GM21786 (cell line): ENCODE data around the gene CDC14B.
"Not testable (repeated sequence)": the region's sequence is repeated elsewhere in the genome, so short reads cannot be mapped to it uniquely, and the experiment has no call there.

Experiments used
- ATAC-seq: cut with Tn5 transposase; IDR thresholded peaks from one replicate; pipeline ENCODE4 v1.9.1; 2021; ENCODE audit not compliant: unreplicated experiment

CDC14B gene

DNA sequence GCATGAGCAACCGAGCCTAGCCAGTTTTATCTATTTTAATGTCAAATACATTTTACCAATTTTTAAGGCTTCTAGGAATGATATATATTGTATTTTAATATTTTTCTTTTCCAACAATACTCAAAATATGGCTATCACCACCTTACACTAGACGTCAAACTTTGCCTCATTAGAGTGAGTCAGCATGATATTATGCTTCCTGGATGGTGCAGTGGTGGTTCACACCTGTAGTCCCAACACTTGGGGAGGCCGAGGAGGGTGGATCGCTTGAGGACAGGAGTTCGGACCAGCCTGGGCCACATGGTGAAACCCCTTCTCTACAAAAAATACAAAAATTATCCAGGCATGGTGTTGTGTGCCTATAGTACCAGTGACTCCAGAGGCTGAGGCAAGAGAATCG lies 7.3 kb upstream of the CDC14B start:
- ATAC-seq, result no peak

DNA sequence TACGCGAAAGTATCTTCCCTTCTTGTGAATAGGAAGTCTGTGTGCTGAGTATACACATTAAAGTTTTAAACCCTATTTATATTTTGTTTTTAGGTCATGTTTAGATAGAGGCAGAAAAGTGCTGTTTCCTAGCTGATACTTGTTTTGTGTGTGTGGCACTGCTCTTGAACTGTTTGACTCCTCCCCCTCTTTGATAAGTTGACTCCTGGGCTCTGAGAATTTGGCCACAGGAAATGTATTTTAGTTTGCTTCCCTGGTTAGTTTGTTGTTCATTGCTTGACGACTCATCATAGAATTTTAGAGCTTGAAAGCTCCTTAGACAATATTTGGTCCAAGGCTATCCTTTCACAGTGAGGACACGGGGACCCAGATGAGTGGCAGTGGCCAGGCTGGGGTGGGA lies 2.0 kb upstream of the CDC14B start:
- no peak for ATAC-seq

DNA sequence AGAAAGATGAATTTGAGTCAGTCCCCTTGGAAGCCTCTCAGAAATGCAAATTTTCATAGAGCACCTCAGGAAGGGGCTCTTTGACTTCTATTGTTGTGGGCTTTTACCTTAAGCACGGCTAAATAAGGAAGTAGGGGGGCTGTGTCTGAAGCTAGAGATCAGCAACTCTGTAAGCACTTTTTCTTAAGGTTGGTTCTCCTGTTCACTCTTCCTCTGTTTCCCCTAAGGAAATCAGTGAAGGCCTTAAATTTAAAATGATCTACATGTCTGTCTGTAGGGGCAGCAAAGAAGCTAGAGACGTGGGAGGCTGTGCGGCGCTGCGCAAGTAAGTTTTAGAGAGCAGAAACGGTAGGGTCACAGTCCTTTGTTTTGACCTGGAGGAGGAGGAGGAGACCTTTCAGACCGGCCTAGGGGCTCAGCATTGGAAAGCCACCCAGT lies 1.2 kb upstream of the CDC14B start:
- ATAC-seq, result no peak

DNA sequence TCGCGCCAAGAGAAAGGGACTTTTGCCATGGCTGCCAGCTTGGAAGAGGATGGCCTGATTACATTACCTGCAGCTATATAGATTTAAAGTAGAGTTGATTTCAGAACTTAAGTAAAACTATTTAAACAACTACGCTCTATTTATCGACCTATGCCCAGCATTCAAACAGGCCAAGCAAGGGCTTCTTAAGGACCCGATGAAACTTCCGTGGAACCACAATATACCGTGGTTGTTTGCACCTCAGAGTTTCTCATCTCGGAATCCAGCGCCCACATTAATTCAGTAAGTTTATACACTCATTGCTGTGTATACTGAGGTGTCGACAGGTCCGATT lies 505 bp upstream of the CDC14B start:
- ATAC-seq, result no peak

DNA sequence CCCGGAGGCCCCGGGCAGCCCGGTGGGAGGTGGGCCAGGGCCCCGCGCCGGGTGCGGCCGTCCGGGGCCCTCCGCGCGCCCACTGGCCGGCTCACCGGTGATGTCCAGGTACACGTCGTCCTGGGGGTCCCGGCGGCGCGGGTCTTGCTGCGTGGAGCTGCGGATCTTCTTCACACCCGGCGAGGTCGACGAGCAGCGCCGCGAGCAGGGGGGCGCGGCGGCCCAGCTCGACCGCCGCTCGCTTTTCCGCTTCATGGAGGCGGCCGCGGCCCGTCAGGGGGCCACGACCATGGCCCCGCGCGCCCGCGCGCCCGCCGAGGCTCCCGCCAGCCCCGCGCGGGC lies 548 bp downstream of the CDC14B start:
- ATAC-seq, result no peak

DNA sequence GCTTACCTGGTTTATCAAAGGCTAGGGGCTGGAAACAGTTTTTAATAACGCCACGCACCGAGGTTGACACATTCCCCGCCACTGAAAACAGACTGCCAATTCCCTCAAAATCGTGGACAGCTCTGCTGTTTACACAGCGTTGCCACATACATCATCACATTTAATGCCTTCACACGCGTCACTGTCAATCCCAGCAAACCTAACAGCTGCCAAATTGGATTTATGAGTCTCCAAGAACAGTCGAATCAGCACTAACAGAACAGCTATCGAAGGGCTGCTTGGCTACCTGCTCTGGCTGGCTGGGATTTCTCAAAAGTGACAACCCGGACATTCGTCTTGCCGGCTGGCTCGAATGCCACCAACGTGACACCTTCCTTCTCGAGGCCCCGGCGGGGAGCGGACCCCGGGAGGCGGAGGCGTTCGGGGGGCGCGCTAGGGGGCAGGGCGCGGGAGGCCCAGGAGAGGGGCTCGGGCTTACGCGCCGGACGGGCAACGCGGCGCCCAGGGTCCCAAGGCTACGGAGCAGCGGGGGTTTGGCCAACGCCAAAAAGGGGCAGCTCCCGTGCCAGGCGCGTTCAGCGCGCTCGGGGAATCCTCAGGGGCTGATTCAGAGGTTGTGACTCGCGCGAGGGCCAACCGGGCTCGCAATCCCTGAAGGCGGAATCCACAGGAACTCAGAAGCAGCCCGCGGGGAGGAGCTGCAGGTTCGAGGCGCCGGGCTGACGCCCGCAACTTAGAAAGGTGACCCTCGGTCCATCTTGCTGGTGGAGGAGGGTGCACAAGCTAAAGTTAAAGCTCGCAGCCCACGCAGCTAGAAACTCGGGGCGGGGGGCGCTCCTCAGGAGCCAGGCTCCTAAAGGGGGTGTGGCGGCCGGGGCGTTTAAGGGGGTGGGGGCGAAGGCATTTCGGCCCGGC lies 1.2 kb downstream of the CDC14B start:
- no peak for ATAC-seq

DNA sequence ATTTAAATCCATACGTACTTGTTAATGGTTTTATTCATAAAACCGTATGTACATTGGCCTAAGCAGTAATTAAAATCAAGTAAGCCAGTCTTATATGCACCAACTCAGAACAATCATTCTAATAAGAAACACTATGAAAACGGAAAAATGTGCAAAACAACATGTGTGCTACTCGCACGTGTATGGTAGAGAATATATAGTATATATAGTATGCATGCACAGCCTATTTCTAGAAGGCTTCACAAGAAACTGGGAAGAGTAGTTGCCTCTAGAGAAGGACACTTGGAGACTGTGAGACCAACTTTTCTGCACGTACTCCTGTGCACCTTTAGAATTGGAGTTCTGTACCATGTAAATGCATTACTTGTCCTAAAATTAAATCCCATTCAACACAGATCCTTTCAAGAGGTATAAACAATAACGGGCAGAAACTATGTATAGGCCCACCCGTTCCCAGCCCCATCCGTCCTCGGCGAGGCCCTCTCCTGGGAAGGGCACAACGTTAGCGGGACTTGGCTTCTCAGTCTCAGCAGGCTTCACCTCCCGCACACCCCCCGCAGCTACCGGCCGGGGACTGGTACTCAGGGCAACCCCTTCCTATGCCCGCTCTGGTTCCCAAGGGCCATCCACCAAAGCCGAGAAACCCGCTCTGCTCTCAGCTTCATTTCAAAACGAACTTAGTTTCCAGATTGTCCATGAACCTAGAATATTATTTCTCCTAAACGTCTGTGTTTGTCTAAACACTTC lies 2.0 kb downstream of the CDC14B start:
- no peak for ATAC-seq

DNA sequence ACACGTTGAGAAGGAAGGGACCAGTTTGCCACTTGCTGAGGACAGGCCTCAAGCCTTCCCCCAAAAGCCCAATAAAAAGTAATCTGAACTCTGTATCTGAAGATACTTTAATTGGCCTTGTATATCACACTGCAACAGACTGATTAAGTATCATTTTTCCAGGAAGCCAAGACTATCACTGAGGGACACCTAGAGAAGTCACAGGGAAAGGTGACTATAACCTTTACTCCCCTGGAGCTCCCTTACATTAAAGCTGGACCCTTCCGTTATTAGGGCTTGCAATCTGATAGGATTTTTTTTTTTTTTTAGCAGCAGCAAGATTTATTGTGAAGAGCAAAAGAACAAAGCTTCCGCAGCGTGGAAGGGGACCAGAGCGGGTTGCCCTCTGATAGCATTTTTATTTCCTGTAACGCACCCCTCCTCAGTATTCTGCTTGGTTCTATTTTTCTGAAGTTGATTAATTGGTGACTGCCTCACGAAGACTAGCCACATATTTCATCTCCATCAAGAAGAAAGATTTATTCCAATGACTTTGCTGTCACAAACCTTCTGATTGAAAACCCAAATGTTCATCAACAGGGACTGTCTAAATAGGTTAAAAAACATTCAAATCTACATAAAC lies 2.7 kb downstream of the CDC14B start:
- no peak for ATAC-seq

DNA sequence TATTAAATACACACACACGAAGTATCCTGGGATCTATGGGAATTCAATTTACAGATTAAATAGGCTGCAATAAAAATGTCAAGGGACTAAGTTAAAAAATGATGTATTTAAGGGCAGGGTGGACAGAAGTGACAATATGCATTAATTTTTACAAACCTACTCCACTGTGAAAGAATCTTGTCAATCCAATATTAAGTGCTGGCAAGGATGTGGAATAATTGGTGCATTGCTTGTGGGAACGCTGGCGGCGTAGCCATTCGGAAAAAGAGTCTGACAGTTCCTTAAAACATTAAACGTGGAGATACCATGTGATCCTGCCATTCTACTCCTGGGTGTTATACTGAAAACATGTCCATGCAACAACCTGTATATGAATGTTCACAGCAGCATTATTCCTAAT lies 4.2 kb downstream of the CDC14B start:
- no peak for ATAC-seq

DNA sequence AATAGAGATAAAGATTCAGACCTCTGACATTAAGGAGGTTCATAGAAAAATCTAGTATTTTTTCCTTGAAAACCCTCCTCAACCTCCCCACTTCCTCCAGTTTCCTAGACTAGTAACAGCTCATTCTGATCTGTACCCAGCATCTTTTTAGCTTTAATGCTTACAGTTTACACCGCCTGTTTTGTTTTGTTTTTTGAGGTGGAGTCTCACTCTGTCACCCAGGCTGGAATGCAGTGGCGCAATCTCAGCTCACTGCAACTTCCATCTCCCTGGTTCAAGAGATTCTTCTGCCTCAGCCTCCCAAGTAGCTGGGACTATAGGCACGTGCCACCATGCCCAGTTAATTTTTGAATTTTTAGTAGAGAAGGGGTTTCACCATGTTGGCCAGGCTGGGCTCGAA lies 5.0 kb downstream of the CDC14B start:
- ATAC-seq, result not testable (repeated sequence)

DNA sequence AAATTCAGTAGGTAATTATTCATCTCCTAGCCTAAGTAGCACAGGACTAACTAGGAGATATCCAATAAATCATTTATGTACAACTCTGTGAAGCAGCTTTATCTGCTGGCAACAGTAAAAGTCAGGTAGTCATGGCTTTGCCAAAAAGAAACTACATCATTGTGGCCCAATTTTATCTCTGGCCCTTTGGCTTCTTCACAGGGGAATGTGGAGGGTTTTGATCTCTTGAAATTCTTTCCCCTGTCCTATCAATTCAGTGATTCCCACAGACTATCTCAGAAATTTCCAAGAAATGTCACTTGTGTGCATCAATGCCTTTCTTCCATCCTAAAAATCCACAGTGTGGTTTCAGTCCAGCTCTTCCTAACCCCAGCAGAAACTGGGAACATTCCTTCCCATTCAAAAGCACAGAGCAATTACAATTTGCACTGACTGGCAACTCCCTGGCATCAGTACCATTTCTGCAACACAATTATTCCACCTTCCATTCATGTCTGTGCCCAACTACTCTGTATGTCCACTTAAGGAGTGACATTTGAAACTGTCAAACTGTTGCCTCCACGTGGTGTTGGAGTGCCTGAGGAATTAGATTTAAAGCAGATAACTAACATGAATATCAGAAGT lies 6.6 kb downstream of the CDC14B start:
- no peak for ATAC-seq

DNA sequence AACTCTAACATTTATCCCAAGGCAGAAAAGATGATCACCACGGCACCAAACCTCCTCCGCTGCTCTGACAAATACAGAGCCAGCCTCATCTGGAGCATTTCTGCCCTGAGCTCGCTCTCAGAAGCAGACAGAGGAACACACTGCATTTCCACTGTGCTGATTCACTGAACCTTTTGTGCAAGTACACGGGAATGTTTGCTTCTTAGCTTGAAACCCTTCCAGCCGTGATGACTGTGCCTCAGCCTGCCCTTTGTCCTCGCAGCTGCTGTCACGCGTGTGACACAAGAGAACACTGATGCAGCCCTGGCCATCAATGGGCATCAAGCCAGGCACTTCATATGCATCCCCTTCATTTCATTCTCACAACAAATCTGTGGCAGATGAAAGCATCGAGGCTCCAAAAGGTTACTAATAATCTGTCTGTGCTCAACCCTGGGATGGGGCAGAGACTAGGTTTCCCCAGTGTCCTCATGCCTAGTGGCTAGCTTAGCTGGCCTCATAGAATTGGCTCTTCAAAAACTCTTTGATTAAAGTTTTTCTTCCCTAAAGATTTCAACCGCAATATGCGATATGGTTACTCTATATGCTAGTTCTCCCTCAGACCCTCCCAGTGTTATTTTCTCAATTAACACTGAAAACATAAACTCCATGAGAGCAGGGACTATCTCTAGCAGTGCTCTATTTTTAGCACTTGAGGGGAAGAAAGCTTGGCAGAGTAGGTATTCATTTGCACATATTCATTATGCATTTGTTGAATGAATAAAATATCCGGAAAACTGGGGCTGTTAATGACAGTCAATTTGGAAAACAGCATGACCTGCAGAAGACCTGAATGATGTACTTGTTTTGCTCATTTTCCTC lies 7.3 kb downstream of the CDC14B start:
- ATAC-seq, result no peak

DNA sequence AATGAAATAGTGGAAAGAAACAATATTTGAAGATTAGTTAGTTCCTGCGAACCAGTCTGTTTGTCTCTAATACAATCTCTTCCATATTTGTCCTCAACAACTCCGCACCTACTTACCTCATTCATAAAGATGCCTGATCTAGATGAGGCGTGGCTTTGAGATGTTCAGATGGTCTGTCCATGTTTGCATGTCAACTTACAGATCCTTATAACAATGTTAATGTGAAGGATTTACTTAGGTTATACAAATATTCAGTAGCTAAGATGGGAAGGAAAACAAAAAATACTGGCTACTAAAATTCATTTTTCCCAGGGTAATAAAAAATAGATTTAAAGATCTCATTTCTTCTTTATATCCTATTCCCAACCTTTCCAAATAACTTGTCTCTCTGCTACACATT lies 8.3 kb downstream of the CDC14B start:
- no peak for ATAC-seq

DNA sequence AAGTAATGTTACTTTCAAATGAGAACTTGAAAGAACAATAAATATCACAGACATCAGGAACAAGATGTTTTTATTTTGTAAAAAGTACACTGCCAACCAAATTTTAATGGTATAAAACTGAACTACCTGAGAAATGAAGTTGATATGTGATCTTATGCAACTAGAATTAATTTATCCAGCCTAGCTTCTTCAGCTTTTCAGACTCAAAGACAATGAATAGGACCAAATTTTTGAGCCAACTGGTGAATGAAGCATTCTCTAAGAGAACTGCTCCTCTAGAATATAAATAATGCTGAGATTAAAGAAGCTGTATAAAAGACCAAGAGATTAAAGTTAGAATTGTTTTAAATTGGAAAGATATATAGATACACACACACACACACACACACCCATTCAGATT lies 9.9 kb downstream of the CDC14B start:
- no peak for ATAC-seq

DNA sequence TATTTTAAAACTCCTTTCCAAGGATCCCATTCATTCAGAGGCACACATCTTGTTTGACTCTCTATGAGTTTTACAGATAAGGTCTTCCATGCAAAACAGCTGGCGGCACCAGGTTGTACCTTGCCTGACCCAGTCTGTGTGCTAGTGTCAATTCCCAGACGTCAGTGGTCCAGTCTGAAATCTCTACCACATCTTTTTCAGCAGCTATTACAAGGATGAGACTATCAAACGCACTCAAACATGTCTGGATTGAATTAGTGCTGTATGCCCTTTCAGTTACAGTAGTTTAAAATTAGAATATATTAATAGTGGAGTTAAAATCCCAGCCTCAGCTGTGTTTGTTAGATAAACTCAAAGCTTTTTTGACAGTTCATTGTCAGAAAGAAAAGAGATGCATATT lies 11.7 kb downstream of the CDC14B start:
- no peak for ATAC-seq

DNA sequence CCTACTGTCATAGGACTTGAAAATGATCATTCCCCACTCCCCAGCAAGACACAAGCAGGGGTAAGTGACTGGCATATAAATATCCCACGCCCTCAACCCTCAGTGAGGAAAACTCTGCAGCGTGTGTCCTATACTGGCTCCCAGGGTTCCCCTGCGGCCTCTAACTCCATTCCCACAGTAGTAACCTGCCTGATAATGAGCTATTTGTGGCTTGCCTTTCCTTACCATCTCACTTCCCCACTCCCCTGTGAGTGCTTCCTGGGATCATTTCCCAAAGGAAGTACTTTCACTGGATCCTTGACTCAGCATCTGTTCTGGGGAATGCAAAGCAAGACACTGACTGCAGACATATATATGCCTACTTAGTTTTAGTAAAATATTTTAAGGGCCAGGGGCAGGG lies 14.3 kb downstream of the CDC14B start:
- no peak for ATAC-seq

DNA sequence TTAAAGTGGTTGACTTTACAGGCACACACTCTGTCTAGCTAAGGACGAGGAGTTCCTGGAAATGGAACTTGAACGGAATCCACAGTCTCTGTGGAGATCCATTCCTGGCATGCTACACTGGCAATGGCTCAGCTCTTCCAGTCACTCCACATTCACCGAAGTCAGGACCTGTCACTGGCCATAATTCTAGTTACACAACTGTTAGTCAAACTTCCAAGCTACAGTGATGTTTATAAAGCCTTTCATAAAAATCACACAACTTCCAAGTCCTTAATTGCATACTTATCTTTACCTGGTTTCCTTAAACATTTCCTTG lies 15.7 kb downstream of the CDC14B start:
- no peak for ATAC-seq

DNA sequence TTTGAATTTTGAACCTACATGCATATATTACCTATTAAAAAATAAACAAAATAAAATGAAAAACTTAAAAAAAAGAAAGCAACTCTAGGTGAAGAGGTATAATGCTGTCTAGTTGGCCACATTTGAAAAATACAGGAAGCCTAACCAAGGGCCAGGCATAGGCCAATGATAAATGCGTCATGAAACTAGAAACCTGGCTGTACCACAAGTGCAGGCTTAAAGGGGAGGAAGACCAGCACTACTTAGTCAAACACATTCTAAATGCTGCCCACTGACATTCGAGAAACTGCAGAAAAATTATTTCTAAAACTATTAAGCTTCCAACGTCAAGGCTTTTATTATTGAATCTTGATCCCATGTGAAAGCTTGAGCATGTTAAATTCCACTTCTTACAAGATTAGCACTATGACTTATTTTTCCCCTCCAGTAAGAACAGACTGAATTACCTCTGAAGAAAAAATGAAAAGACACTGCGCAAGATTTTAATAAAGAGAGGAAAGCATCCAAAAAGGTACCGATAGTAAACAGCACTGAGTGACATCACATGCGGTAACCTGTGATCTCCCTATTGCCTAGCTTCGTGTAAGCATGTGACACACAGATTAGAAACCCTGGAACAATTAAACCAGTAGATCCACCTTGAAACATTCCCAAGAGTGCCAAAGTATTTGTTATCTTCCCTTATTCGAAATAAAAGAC lies 16.2 kb downstream of the CDC14B start:
- no peak for ATAC-seq

DNA sequence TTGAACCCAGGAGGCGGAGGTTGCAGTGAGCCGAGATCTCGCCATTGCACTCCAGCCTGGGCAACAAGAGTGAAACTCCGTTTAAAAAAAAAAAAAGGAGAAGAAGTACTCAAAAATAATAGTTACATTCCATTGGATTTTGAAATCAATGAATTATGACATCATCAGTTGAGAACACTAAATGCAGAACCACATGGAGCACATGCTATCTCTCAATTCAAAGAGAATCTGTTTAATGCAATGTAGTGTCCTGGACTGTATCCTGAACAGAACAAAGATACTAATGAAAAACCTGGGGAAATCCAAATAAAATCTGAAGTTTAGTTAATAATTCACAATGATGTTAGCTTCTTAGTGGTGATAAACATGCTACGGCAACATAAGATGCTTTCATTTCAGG lies 20.3 kb downstream of the CDC14B start:
- ATAC-seq, result no peak

DNA sequence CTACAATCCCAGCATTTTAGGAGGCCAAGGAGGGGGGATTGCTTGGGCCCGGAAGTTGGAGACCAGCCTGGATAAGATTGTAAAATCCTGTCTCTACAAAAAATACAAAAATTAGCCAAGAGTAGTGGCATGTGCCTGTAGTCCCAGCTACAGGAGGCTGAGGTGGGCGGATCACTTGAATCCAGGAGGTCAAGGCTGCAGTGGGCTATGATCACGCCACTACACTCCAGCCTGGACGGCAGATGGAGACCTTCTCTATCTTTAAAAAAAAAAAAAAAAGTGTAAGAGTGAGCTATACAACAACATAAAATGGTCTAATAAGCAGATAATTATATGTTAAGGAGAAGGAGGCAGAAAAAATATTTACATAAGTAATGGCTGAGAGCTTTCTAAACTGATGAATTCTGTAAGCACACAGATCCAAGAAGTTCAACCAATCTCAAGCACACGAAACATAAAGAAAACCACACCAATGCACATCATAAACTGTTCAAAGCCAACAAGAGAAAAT lies 23.0 kb downstream of the CDC14B start:
- ATAC-seq, result no peak
